NCI-H446 treated with DMSO at 0.1 percent for 48 hours (cell line): ENCODE results near the gene ZC2HC1C.

Source experiments
- DNase-seq: peaks from one replicate; lab custom pipeline; 2025; lab: John Stamatoyannopoulos, UW

The ZC2HC1C gene, protein sequence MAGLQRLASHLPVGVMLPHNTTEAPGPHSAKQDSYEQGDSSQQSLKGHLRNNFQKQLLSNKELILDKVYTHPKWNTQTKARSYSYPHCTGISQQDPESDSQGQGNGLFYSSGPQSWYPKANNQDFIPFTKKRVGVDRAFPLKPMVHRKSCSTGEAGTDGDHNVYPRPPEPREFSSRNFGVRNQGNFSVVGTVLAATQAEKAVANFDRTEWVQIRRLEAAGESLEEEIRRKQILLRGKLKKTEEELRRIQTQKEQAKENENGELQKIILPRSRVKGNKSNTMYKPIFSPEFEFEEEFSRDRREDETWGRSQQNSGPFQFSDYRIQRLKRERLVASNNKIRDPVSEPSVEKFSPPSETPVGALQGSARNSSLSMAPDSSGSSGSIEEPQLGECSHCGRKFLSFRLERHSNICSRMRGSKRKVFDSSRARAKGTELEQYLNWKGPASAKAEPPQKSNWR

DNA sequence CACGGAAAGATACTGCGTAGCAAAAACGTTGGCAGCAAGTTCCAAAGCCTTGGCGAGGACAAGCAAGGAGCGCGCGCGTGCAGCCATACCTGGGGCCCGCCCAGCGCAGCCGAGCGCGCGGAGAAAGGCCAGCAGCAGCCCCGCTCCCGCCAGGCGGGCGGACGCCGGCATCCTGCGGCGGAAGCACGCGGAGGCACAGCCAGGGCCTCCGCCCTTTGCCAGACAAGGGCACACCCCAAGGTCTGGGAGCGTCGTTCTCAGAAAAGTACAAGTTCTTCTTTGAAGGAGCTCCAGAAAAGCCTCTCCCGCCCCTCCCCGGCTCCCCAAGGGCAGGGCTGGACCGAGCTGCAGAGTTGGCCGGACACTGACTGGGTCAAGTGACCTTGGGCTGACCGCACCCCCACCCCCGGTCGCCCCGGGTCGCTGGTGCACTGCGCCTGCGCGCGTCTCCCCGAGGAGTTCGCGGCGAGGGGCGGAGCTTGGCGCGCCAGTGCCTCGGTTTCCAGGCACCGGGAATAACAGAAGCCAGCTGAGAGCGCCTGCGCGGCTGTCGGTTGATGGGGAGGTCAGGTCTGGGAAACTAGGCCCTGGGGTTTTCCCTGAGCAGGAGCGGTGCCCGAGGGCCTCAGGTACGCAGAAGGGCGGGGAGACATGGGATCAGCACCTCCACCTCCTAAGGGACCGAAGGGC, at the start of gene ZC2HC1C:
Gene ZC2HC1C (plus strand): TSS at position 521 of the 690 bp plus-strand sequence. CDS start 933 bp downstream, outside the sequence.
- no peak for DNase-seq

DNA sequence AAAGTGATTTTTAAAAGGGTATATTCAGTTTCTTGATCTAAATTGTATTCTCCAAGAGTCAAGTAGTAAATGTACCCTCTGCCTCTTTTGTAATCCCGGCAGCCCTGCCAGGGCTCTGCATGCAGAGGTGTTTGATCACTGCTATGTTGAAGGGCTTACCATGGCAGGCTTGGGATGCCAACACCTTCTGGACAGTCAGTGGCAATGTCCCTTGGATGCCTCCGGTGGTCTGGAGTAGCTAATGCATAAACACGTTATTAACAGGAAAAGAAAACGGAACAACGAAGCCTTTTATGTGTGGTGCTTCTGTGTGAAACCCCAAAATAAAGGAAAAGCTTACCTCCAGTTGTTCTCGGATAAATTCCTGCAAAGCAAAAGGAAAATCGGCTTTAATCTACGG, 46.8 kb upstream of the ZC2HC1C start:
- DNase-seq, result no peak

DNA sequence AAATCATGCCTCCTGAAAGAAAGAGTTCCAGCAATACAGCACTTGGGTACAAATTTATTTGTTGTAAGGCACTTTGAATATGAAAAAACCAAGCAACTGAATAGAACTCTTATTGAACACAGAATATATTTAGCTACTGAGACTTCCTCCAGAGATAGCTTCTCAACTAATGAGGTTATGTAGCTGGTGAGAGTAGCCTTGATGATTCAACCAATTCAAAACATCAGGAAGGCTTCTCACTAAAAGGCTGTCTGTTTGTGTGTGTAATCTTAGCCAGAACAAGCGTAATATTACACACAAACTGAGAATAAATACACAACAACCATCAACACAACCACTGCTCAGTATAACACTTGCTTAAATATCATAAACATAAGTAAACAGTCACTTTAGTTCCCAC, 46.3 kb upstream of the ZC2HC1C start:
- no peak for DNase-seq

DNA sequence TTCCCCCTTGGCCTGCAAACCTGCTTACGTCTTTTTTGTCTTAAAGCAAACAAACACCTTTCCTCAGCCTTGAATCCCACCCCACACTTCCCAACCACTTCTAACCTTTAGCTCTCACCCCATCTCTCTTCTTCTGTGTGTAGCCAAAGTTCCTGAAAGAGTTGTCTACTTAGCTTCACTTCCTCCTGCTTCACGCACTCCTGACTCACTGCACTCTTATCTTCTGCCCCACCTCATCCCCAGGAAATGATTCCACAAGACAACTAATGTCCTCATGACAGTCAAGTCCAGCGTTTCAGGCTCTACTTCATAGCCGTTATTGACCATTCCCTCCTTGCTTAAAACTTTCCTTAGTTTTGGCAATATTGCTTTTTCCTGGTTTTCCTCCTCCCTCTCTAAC, 44.4 kb upstream of the ZC2HC1C start:
- DNase-seq, result no peak

DNA sequence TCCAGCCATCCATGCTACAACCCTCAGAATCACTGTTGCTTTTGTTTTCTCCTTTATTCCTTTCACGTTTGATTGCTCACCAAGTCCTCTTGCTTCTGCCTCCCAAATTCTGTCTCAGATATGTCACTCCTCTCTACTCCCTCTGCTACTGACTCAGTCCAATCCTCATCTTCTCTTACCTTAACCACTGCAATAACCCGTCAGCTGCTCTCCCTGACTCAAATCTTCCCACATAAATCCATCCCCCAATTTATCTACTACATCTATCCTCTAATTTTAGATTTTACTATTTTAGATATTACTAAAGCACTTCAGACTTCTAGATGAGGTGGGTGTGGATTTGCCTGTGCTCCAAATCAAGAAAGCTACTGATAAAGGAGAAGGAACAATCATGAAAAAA, 43.6 kb upstream of the ZC2HC1C start:
- DNase-seq, result no peak

DNA sequence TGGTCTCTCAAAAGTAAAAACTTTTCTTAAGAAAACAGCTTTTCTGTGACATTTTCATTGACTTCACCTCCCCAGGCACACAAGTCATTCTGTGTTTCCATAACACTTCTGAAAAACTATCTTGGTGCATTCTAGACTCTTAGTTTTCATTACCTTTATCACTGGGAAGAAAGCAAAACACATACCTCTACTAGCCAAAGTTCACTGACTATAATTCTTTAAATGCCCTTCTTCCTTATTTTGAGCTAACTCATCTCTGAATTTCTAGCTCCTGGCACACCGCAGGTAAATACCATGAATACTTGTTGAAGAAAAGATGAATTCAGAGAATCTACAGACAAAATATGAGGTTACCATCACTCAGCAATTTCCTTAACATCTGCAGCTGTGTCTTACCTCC, 39.3 kb upstream of the ZC2HC1C start:
- no peak for DNase-seq

DNA sequence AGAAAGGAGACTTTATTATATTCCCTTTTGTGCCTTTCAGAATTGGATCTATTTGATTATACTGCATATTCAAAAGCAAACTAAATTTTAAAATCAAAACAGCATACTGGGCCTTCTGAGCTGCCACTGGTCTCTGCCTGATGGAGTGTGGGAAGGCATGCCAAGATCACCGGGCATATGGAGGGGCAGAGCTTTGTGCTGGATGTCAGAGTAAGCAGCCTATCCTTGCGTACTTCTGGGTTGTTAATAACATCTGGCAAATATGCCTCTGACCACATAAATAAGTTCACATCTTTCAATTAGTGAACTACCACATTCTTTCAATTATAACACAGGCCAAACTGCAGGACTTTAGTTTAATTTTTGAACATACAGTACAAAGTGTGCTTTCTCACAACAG, 36.5 kb upstream of the ZC2HC1C start:
- no peak for DNase-seq

DNA sequence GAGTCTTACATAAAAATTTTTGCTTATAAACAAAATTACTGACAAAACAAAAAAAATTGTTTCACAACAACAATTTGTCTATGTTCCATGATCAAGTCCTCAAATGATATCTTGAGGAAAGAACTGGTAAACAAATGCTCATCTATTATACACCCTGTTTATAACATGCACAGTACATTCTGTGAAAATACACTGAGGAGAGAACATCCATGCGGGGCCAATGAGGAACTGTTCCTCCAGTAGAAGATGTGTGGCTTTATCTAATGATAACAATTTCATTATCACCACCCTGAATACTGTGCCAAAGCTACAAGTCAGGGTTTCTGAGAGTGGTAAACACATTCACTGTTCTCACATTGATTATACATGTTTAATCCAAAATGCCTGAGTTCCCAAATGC, 28.9 kb upstream of the ZC2HC1C start:
- DNase-seq, result no peak

DNA sequence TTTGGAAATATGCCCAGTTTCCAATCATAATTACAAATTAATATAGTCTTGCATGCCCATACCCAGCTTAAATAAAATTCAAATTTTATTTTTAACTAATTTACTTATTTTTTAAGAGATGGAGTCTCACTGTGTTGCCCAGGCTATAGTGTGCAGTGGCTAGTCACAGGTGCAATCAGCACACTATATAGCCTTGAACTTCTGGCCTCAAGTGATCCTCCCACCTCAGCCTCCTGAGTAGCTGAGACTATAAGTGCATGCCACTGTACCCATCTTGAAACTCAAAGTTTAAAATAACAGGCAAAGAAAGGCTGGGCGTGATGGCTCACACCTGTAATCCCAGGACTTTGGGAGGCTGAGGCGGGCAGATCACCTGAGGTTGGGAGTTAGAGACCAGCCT, 28.5 kb upstream of the ZC2HC1C start:
- DNase-seq, result no peak

DNA sequence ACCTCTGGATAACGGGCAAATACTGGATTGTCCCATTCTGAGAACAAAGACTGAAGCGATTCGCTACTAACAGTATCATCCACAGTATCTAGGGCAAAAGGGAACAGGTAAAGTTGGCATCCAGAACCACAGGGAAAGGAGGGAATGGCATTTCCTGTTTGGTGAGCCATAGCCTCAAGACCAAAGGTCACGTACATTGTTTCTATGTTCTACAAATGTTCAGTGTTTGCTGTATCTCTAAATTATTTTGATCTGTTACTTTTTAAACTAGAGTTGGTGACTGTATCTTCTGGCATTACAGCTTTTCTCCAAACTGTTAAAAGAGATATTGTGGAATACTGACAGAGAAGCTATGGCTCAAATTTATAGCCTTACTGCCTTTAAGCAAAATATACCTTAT, 27.8 kb upstream of the ZC2HC1C start:
- DNase-seq, result no peak

DNA sequence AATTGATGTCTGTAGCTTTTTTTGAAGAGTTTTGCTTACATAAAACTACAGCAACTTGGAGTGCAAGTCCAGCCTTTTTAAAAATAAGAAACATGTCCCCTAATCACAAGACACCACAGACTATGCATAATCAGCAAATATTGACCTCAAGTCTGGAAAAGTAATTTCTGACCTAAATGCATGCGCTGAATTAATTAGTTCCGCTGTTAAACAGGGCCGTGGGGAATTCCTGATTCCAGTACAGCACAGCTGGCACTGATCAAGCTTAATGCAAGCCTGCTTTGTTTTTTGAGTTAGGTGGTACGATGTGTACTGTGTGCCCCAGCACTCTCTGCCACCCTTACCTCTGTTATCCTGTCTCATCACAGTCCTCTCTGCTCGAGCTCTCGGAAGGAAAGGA, 27.4 kb upstream of the ZC2HC1C start:
- DNase-seq, result no peak

DNA sequence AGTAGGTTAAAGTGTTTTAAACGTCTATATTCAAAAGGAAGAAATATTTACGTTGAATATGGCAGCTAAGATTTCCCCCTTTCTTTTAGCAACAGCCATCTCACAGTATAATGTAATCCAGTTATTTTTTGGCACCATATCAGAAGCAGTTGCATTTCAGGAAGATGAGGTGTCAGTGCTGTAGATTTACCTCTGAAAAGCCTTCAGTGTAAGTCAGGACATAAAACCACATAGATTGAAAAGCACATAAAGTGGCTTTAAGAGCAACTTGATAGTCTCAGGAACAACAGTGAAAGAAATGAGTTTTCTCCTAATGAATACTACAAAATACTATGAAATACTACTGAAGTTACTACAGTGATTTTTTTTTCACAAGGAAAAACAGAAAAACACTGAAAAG, 25.1 kb upstream of the ZC2HC1C start:
- DNase-seq, result peak; percentile 22

DNA sequence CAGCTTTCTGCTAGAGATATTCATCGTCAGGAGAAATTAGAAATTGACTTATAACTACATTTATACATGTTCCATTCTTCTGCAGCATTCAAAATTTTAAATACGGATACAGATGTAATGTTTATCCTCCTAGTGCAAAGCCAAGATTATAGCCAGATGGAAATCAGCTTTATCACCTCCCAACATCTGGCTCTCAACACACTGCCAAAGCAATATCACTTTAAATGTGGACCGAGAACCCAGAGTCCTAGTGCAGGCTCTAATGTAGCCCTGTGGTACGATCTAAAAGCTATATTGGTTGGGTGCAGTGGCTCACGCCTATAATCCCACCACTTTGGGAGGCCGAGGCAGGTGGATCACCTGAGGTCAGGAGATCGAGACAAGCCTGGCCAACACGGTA, 24.7 kb upstream of the ZC2HC1C start:
- DNase-seq, result no peak

DNA sequence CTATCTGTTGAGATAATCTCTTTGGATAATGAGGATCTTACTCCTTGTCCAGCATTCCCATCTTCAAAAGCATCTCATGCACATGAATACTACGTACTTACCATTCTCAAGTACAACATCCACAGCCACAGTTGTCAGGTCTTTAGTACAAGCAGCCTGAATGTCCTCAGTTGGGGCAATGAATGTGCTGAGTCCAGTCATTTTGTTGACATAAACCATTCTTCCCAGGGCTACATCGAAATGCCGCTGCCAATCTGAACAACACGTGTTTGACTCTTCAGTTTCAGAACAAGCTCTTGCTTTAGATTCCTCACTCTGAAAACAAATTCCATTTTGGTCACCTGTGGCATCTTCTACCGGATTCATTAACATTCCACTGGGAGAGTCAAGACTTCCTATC, 23.2 kb upstream of the ZC2HC1C start:
- no peak for DNase-seq

DNA sequence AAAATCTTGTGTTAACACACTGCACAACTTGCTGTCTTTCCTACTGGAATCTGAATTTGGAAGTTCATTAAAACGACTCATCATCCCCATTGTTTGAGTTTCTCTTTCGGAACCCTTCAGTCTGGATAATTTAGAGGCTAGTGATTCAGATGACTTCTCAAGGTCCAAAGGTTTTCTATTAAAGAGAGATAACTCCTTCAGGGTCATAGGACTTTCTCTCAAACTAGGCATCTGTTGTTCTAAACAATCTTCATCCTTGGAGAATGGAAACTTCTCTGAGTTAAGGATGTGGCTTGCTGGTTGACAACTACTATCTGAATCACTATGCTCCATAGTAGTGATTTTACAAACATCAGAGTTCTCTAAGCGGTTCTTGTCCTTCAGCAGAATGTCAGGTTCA, 22.5 kb upstream of the ZC2HC1C start:
- DNase-seq, result no peak

DNA sequence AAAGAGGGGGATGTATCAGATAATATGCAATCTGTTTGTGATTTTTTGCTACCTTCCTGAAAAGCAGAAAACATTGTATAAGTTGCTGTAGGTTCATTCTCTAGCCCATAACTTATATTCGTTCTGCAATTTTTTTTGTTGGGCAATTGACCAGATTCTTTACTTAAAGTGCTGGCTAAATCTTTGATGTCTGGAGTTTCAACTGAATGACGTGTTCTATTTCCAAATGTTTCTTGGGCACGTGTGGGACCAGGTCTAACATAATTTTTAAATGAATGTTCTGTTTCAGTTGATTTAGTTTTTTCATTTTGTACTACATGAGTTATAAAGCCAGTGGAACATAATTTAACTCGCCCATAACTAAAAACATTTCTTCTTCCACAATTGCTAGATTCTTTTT, 21.9 kb upstream of the ZC2HC1C start:
- no peak for DNase-seq

DNA sequence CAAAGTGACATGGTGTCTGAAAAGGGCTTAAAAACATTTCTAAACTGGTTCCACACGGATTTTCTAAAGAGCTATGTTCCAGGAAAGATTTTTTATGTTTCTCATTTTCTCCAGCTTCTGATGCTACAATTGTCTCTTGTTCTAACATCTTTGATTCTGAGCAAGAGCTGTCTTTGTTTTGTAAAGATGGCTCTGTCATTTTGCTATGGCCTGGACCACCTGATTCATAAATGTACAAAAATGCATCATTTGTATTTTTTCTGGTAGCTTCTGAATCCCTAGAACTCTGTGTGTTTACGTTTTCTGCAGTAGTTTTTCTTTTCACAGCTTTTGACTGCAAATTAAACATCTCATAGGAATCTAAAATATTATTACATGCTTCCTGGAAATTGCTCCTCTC, 21.3 kb upstream of the ZC2HC1C start:
- no peak for DNase-seq

DNA sequence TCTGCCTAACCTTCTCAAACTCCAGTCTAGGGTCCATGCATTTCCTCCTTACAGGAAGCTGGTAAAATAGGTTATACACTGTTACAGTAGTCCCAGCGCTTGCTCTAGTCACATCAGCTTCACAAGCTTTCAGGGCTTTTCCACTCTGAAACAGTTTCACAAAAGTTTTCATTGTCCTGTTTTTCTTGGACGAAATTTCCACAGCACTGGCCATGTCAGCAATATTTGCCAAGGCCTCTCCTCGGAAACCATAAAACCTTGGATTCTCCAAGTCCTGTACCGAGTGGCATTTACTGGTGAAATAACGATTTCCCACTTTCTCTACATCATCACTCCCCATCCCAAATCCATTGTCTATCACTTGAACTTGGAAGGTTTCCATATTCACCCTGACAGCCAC, 20.3 kb upstream of the ZC2HC1C start:
- no peak for DNase-seq

DNA sequence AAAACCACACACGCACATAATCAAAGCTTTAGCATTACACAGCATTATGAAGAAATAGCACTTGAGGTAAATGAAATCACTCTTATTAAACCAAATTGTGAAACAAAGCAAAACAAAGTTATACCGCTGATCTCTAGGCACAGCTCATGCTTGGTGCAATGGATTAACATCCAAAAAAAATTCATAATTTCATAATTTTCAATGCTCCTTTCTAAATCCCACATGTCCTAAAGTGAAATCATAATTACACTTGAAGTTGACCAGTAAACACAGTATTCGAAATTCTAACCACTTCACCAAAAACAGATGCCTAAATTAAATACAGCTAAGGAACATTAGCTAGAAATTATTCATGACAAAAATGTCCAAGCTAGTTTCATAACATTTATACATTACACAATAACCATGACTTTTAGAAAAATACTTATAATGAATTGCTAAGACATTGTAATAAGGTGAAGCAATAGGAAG, 19.7 kb upstream of the ZC2HC1C start:
- DNase-seq, result no peak

DNA sequence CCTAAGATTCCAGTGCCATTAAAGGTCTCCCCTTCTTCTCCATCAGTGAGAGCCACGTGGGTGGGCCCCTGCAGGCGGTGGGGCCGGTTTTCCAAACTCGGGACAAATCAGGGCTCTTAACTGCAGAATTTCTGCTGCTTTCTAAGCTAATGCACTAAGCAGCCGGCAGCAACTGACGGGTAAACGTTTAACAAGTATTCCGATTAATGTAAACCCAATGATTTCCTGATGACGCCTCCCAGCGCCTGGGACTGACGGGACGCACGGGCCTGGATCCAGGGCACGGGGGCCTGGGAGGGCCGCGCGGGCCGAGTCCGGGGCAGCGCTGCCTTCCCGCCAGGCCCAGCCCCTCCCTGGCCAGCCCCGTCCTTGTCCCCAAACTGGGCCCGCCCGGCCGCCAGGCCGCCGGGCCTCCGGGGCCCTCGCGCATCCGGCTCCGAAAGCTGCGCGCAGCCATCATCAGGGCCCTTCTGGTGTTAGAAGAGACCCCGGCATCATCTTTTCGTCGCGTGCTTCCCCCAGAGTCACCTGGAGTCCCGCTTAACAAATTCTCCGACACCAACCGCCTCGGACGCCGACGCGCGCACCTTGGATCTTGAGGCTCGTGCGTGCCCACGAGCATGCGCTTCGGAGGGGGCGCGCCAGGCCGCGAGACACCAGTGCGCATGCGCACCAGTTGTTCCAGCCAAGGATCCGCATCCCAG, 18.4 kb upstream of the ZC2HC1C start, which contains the start of gene MLH3:
Gene MLH3 (minus strand): TSS at position 616 of the 704 bp plus-strand sequence. CDS start 1,812 bp downstream, outside the sequence.
- peak; percentile 72 for DNase-seq

DNA sequence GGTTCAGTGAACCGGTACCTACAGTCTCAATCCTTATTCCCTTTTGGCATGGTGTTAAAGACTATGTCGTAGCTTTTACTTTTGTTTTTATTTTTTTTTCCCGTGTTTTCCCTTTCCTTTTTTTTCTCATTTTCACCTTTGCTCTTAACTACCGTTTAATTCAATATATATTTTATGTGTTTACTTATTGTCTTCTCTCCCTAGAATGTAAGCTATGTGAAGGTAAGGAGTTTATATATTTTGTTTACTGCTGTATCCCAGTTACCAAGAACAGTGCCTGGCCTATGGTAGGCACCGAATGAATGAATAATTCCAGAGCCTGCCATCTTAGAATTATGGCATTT, 17.9 kb upstream of the ZC2HC1C start:
- DNase-seq, result no peak

DNA sequence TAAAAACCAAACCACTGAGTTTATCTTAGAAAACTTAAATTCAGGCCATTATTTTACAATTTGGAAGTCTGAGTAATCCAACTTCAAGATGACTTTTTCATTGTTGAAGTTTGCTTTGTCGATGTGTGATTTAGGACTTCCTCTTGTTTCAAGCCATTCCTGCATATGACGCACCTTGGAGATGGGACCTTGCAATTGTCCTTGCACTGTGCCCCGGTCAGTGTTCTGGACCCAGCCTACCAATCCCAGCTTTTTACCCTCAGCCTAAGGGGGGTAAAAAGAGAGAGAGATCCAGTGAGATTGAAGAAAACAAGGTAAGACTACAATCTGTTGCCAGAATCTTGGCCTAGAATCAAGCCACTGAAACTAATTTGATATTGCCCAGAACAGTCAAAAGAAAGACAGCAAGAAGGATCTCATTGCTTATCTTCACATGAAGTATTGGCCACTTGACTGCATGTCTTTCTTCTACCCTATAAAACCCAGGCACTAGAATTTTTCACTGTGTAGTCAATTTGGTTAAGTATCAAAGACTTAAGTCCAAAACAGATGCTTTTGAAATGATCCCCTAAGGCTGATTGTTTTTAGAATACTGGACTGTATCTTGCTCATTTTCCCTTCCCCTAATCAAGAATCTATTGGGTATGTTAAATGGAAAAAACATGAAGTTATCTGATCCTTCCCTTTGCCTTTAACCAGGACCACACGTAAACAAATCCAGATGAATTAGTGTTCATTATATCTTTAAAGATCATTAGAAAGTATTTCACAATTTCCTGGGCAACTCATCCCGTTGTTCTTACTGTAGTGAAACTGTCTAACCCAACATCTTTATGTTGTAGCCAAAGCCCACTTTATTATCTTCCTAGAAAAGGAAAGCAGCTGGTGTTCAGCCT, 15.8 kb upstream of the ZC2HC1C start:
- no peak for DNase-seq
